Smooth muscle cell (in vitro differentiated cells): Measurements from ENCODE around the gene MAST4. TPM values are rescaled to one million over a fixed set of nuclear protein-coding genes. Genes with fewer than 3 reads are reported as not detected.
"Not testable (repeated sequence)": the region's sequence is repeated elsewhere in the genome, so short reads cannot be mapped to it uniquely, and the experiment has no call there.

Experiments used
- DNase-seq: peaks from one replicate; lab custom pipeline; 2025; ENCODE audit not compliant: unreplicated experiment; lab: John Stamatoyannopoulos, UW
- H2AFZ ChIP-seq: fragments of 200-600 bp; sonication (generic); 2 replicates; pipeline ENCODE4 v1.6.0; 2016; ENCODE audit warnings: antibody characterized with exemption, low read depth, mild to moderate bottlenecking
- H3F3A ChIP-seq: fragments of 200-600 bp; sonication (generic); 2 replicates; pipeline ENCODE4 v1.6.0; 2017; ENCODE audit warnings: antibody characterized with exemption, low read depth
- H3K27ac ChIP-seq: fragments of 200-600 bp; sonication (generic); 2 replicates; pipeline ENCODE4 v1.5.1; 2016; ENCODE audit warnings: low read depth, mild to moderate bottlenecking
- H3K27me3 ChIP-seq: fragments of 200-600 bp; sonication (generic); 2 replicates; pipeline ENCODE4 v1.6.1; 2016; ENCODE audit warnings: low read depth, mild to moderate bottlenecking
- H3K36me3 ChIP-seq: fragments of 200-600 bp; sonication (generic); 2 replicates; pipeline ENCODE4 v1.5.1; 2016; ENCODE audit warnings: low read depth
- H3K4me1 ChIP-seq: fragments of 200-600 bp; sonication (generic); 2 replicates; pipeline ENCODE4 v1.5.1; 2016; ENCODE audit warnings: low read depth
- H3K4me2 ChIP-seq: fragments of 200-600 bp; sonication (generic); 2 replicates; pipeline ENCODE4 v1.6.0; 2016; ENCODE audit warnings: mild to moderate bottlenecking
- H3K4me3 ChIP-seq: fragments of 200-600 bp; sonication (generic); 2 replicates; pipeline ENCODE4 v1.5.1; 2016; ENCODE audit warnings: mild to moderate bottlenecking
- H3K79me2 ChIP-seq: fragments of 200-600 bp; sonication (generic); 2 replicates; pipeline ENCODE4 v1.6.0; 2016; ENCODE audit warnings: low read depth, mild to moderate bottlenecking
- H3K9ac ChIP-seq: fragments of 200-600 bp; sonication (generic); 2 replicates; pipeline ENCODE4 v1.6.0; 2016; ENCODE audit warnings: low read depth
- H3K9me3 ChIP-seq: fragments of 200-600 bp; sonication (generic); replicated peaks from 2 replicates; pipeline ENCODE4 v1.5.1; 2016; ENCODE audit warnings: low read depth
- H4K20me1 ChIP-seq: fragments of 200-600 bp; sonication (generic); 2 replicates; pipeline ENCODE4 v1.6.0; 2016; ENCODE audit warnings: low read depth
- WGBS: methylation state at CpG from one replicate; pipeline ENCODE4 v1.1.7; 2016; ENCODE audit warnings: low lambda C conversion rate; 5-methylcytosine and 5-hydroxymethylcytosine counted together
- polyA plus RNA-seq: library from polyadenylated mRNA; unstranded; fragments of >200 nt; fragmentation: Nextera tagmentation; extraction: Ambion mirVana; gene quantifications from 2 replicates; pipeline ENCODE4 v1.2.1, GENCODE V29; 2016
- total RNA-seq: library from RNA; depleted of rRNA; stranded (reverse); fragments of >200 nt; gene quantifications from 2 replicates; pipeline ENCODE4 v1.2.3, GENCODE V29; 2014
- TF ChIP-seq, protein P1 (sequence below): fragments of 200-600 bp; sonication (generic); IDR thresholded peaks from 2 replicates; pipeline ENCODE4 v1.5.1; 2017; ENCODE audit warnings: borderline replicate concordance, mild to moderate bottlenecking, antibody characterized with exemption; ENCODE audit not compliant: insufficient read depth, poor library complexity, severe bottlenecking

Gene MAST4
- total and polyA plus RNA-seq, 2 experiments from 2014 or later: 6.3 to 24.0 TPM

- Histone ChIP-seq H4K20me1 (no peaks in the 10 kb centered on the region), H3K4me1 (peaks cover 6% of the 10 kb centered on the region), H3K9ac (no peak overlapping the region), H3K4me2 (no peak overlapping the region), H3K79me2 (no peaks in the 10 kb centered on the region), H3F3A (no peaks in the 10 kb centered on the region), H3K4me3 (no peak overlapping the region), H3K27ac (no peak overlapping the region), H2AFZ (no peak overlapping the region), H3K36me3 (no peaks in the 10 kb centered on the region), H3K9me3 (no peaks in the 10 kb centered on the region), H3K27me3 (no peaks in the 10 kb centered on the region)
- WGBS: 97% methylated on average over 2 of the region's 2 CpGs
- TF ChIP-seq, protein P1, sequence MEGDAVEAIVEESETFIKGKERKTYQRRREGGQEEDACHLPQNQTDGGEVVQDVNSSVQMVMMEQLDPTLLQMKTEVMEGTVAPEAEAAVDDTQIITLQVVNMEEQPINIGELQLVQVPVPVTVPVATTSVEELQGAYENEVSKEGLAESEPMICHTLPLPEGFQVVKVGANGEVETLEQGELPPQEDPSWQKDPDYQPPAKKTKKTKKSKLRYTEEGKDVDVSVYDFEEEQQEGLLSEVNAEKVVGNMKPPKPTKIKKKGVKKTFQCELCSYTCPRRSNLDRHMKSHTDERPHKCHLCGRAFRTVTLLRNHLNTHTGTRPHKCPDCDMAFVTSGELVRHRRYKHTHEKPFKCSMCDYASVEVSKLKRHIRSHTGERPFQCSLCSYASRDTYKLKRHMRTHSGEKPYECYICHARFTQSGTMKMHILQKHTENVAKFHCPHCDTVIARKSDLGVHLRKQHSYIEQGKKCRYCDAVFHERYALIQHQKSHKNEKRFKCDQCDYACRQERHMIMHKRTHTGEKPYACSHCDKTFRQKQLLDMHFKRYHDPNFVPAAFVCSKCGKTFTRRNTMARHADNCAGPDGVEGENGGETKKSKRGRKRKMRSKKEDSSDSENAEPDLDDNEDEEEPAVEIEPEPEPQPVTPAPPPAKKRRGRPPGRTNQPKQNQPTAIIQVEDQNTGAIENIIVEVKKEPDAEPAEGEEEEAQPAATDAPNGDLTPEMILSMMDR: no peak
- no peak for DNase-seq
These were observed 88.5 kb downstream of the MAST4 start for GRCh38 chr5:66684663-66685062.

GRCh38 chr5:66689522-66690220 is 93.5 kb downstream of the MAST4 start:
- no peak overlapping the region for H3K9ac ChIP-seq
- H3K36me3 ChIP-seq: no peaks in the 10 kb centered on the region
- no peak for DNase-seq
- H3K4me2 ChIP-seq: no peak overlapping the region
- WGBS: 91% methylated on average over 5 of the region's 5 CpGs
- H2AFZ ChIP-seq: no peak overlapping the region
- no peaks in the 10 kb centered on the region for H4K20me1 ChIP-seq
- no peaks in the 10 kb centered on the region for H3F3A ChIP-seq
- no peak overlapping the region for H3K27ac ChIP-seq
- H3K4me3 ChIP-seq: no peak overlapping the region
- no peaks in the 10 kb centered on the region for H3K4me1 ChIP-seq
- no peaks in the 10 kb centered on the region for H3K27me3 ChIP-seq
- H3K79me2 ChIP-seq: no peaks in the 10 kb centered on the region
- TF ChIP-seq, protein P1: no peak
- H3K9me3 ChIP-seq: no peaks in the 10 kb centered on the region

- Histone ChIP-seq H3K4me3 (no peak overlapping the region), H2AFZ (no peak overlapping the region), H3F3A (no peaks in the 10 kb centered on the region), H3K9ac (no peak overlapping the region), H3K27me3 (no peaks in the 10 kb centered on the region), H3K9me3 (no peaks in the 10 kb centered on the region), H3K4me2 (no peak overlapping the region), H4K20me1 (no peaks in the 10 kb centered on the region), H3K4me1 (no peaks in the 10 kb centered on the region), H3K79me2 (no peaks in the 10 kb centered on the region), H3K36me3 (no peaks in the 10 kb centered on the region), H3K27ac (no peak overlapping the region)
- 93% methylated on average over 3 of the region's 3 CpGs for WGBS
- DNase-seq: no peak
- TF ChIP-seq, protein P1: no peak
These were observed 97.8 kb downstream of the MAST4 start for GRCh38 chr5:66694036-66694435.

DNA sequence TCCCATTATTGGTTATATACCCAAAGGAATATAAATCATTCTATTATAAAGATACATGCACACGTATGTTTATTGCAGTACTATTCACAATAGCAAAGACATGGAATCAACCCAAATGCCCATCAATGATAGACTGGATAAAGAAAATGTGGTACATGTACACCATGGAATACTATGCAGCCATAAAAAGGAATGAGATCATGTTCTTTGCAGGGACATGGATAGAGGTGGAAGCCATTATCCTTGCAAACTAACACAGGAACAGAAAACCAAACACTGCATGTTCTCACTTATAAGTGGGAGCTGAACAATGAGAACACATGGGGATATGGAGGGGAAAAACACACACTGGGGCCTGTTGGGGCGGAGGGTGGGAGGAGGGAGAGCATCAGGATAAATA is 99.6 kb downstream of the MAST4 start:
- not testable (repeated sequence) for H3K4me3 ChIP-seq, H3K36me3 ChIP-seq, H3K27me3 ChIP-seq, H2AFZ ChIP-seq, H3F3A ChIP-seq, H4K20me1 ChIP-seq, H3K79me2 ChIP-seq, H3K9ac ChIP-seq, H3K4me1 ChIP-seq, H3K27ac ChIP-seq, DNase-seq, H3K9me3 ChIP-seq, H3K4me2 ChIP-seq
- WGBS: 96% methylated on average over 2 of the region's 2 CpGs
